ENCODE measurements around the gene SNRNP48.

- no peak for TF ChIP-seq CTCF (conservative IDR thresholded peaks at IDR 0.05 in 1 of 2, IDR thresholded peaks at IDR 0.05 in 1 of 2; ENCODE audit: extremely low read depth in 1 of 2, insufficient read depth in 1 of 2, low read depth in 1 of 2, low read length in 2 of 2)
- TF ChIP-seq EZH2 (IDR thresholded peaks at IDR 0.05; ENCODE audit: borderline replicate concordance, low read length), result no peak
Measured at GRCh38 chr6:7544597-7544996, 45.4 kb upstream of the SNRNP48 start.
